PC-9 (cell line): ENCODE measurements around the gene TDO2. TPM values are rescaled to one million over a fixed set of nuclear protein-coding genes. Genes with fewer than 3 reads are reported as not detected.

ENCODE experiments used
- BruUV-seq: library from RNA; stranded (reverse); fragments of 400-500 nt; replicated peaks from 2 replicates; lab custom pipeline; 2021; lab: Mats Ljungman, UMichigan
- CTCF ChIA-PET: fragments of 300-600 bp; sonication (Branson Sonifier 250); formaldehyde crosslinking; loops from one replicate; lab custom pipeline; 2022; ENCODE audit warnings: antibody characterized with exemption; lab: Charles Lee
- POLR2A ChIA-PET: fragments of 300-600 bp; sonication (Branson Sonifier 250); formaldehyde crosslinking; loops from one replicate; lab custom pipeline; 2022; ENCODE audit warnings: antibody characterized with exemption; ENCODE audit not compliant: unreplicated experiment; lab: Charles Lee
- DNase-seq, 2 experiments: peaks; one replicate each; pipeline versions ENCODE4 v3.0.0 to v3.0.0-alpha.2; 2015 to 2022; ENCODE audit warnings: mixed read lengths in 1 of 2
- H2AFZ ChIP-seq: fragments of 200-600 bp; sonication (generic); 2 replicates; pipeline ENCODE4 v1.8.1; 2017; ENCODE audit warnings: antibody characterized with exemption
- H3F3A ChIP-seq: fragments of 200-600 bp; sonication (generic); 2 replicates; pipeline ENCODE4 v1.8.1; 2017; ENCODE audit warnings: antibody characterized with exemption, mild to moderate bottlenecking, low read depth; ENCODE audit not compliant: insufficient read depth
- H3K27ac ChIP-seq: fragments of 200-600 bp; sonication (generic); 2 replicates; pipeline ENCODE4 v1.6.1; 2016; ENCODE audit warnings: mixed run types
- H3K27me3 ChIP-seq: fragments of 200-600 bp; sonication (generic); 2 replicates; pipeline ENCODE4 v1.6.1; 2016; ENCODE audit warnings: low read depth, mixed run types; ENCODE audit not compliant: insufficient read depth
- H3K36me3 ChIP-seq: fragments of 200-600 bp; sonication (generic); 2 replicates; pipeline ENCODE4 v1.6.1; 2016; ENCODE audit warnings: low read depth, mixed run types
- H3K4me1 ChIP-seq: fragments of 200-600 bp; sonication (generic); replicated peaks from 2 replicates; pipeline ENCODE4 v1.6.1; 2016; ENCODE audit warnings: mixed run types; ENCODE audit not compliant: insufficient read depth
- H3K4me2 ChIP-seq: fragments of 200-600 bp; sonication (generic); 2 replicates; pipeline ENCODE4 v1.6.1; 2017; ENCODE audit warnings: mixed run types
- H3K4me3 ChIP-seq: fragments of 200-600 bp; sonication (generic); 2 replicates; pipeline ENCODE4 v1.6.1; 2016; ENCODE audit warnings: mixed run types
- H3K79me2 ChIP-seq: fragments of 200-600 bp; sonication (generic); 2 replicates; pipeline ENCODE4 v1.6.1; 2017; ENCODE audit warnings: low read depth, mixed run types
- H3K9me2 ChIP-seq: fragments of 200-600 bp; sonication (generic); 2 replicates; pipeline ENCODE4 v1.8.1; 2017; ENCODE audit warnings: mild to moderate bottlenecking; ENCODE audit not compliant: insufficient read depth
- H3K9me3 ChIP-seq: fragments of 200-600 bp; sonication (generic); 2 replicates; pipeline ENCODE4 v1.8.1; 2016; ENCODE audit warnings: low read depth; ENCODE audit not compliant: insufficient read depth
- H4K20me1 ChIP-seq: fragments of 200-600 bp; sonication (generic); 2 replicates; pipeline ENCODE4 v1.8.1; 2017; ENCODE audit not compliant: insufficient read depth
- CTCF ChIP-seq: fragments of 200-600 bp; sonication (generic); conservative IDR thresholded peaks from 2 replicates; pipeline ENCODE4 v1.6.1; 2017; ENCODE audit warnings: mixed run types, antibody characterized with exemption, mild to moderate bottlenecking, moderate library complexity
- EZH2 ChIP-seq: fragments of 200-600 bp; sonication (generic); IDR thresholded peaks from 2 replicates; pipeline ENCODE4 v1.8.0; 2017; ENCODE audit warnings: antibody characterized with exemption, low read depth
- intact Hi-C: fragments of 100-400 bp; cut with micrococcal nuclease; formaldehyde crosslinking; loops from one replicate; pipeline ENCODE4 v1.10.0; 2022; ENCODE audit not compliant: unreplicated experiment
- total RNA-seq: library from RNA; stranded (reverse); gene quantifications from 2 replicates; pipeline ENCODE4 v1.2.3, GENCODE V29; 2021

Gene TDO2
- total RNA-seq, 1 experiment from 2014 or later = 1.3 TPM

DNA sequence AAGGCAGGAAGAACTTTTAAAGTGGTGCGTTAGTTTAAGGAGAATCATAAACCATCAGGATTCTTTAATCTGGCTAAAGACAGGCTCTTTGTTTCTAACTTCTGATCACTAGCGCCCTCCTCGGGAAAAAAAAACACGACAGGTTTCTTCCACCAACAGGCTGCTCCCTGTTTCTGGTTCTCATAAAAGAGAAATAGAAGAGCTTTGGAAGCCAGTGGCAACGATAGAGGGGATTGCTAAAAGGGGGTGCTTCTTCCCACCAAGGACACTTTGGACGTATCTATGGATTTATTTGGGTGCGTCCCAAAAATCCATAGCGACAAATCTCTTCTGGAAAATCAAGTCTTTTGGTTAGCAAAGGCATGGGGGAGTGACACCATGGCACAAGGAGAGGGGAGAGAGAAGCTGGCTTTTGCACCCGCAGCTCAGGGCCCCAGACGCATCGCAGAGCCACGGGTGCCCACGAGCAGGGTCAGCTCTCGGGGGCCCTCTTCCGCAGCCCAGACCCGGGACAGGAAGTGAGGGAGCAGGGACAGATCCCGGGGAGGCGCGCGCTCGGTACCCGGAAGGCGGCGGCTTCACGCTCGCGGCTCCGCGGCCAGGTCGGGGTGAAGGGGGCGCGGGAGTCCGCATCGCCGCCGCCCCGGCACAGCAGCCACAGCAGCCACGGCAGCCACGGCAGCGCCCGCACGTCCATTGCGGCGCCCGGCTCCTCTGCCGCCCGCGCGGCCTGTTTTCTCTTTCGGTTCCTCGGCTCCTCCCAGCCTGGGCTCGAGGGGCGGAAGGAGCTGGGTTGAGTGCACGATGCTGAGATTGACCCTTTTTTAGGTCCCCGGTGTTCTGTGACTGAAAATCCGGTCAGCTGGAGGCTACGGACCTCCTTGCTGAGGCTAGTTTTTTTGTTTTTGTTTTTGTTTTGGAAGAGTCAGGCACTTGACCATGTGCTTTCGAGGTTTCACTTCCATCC lies 49.9 kb downstream of the TDO2 start, which contains the start of gene CTSO:
Gene CTSO (minus strand): TSS at position 716 of the 967 bp plus-strand sequence. CDS start 19 bp downstream, at position 697.
- no peaks in the 10 kb centered on the region for H3K9me3 ChIP-seq
- TSS peak; percentile 91 for BruUV-seq
- peaks cover 4% of the 10 kb centered on the region; the same call in 1 of the 2 replicates for H3F3A ChIP-seq
- peak within 1 kb of the TSS; percentile 98 for H2AFZ ChIP-seq
- no peaks in the 10 kb centered on the region for H3K4me1 ChIP-seq
- ChIA-PET POLR2A (interaction anchor here (0.5 to 0.7 kb wide), 3 partner anchors 225 to 550 kb away, joined by 3 to 4 read pairs (median 4); no protein-coding TSS in a partner anchor), CTCF (interaction anchor here (0.6 to 1.2 kb wide), 8 partner anchors 9 to 1018 kb away, joined by 3 to 5 read pairs (median 3); no protein-coding TSS in a partner anchor)
- H3K27me3 ChIP-seq = no peaks in the 10 kb centered on the region
- intact Hi-C loops = loop anchor here (1.0 to 10.0 kb wide), 5 partner anchors 144 to 1149 kb away; partner anchors contain the start of gene PDGFC
- peak; percentile 44 to 63 for DNase-seq
- TF ChIP-seq EZH2 (no peak), CTCF (peak; percentile 71)
- no peaks in the 10 kb centered on the region for H3K79me2 ChIP-seq
- H3K36me3 ChIP-seq = no peaks in the 10 kb centered on the region
- H3K27ac ChIP-seq = peak within 1 kb of the TSS; percentile 55
- peak within 1 kb of the TSS; percentile 80 for H3K4me2 ChIP-seq
- no peaks in the 10 kb centered on the region for H4K20me1 ChIP-seq
- peak within 1 kb of the TSS; percentile 75 for H3K4me3 ChIP-seq
- no peaks in the 10 kb centered on the region for H3K9me2 ChIP-seq

DNA sequence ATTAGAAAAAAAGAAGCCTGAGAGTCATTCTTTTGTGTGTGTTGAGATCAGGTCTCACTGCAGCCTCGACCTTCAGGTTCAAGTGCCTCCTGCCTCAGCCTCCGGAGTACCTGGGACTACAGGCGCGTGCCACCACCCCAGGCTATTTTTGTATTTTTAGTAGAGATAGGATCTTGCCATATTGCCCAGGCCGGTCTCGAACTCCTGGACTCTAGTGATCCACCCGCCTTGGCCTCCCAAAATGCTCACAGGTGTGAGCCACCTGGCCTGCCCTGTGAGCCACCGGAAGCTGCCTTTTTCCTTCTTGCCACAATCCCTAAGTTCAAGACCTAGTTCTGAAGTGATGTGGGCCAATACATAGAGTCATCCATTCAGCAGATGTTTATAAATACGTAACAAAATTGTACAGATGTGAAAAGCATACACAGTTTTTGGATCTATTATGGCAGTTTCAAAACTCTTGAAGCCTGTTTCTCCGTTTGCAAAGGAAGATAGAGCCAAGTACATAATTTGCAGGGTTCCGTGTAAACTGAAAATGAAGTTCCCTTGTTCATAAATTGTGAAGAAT lies 50.7 kb downstream of the TDO2 start:
- no peaks in the 10 kb centered on the region for H3K79me2 ChIP-seq
- ChIA-PET CTCF (interaction anchor here (0.6 to 1.2 kb wide), 4 partner anchors 144 to 1017 kb away, joined by 3 to 4 read pairs (median 3); no protein-coding TSS in a partner anchor), POLR2A (interaction anchor here (0.6 to 0.7 kb wide), 2 partner anchors 224 to 393 kb away, joined by 4 read pairs; no protein-coding TSS in a partner anchor)

More for the DNA sequence above, 50.7 kb downstream of the TDO2 start:
- H3F3A ChIP-seq = peaks cover 4% of the 10 kb centered on the region; the same call in 1 of the 2 replicates
- H4K20me1 ChIP-seq = no peaks in the 10 kb centered on the region
- peak overlapping the region; percentile 98 for H2AFZ ChIP-seq
- DNase-seq = no peak
- peak overlapping the region; percentile 75 for H3K4me3 ChIP-seq
- no peaks in the 10 kb centered on the region for H3K9me2 ChIP-seq
- H3K36me3 ChIP-seq = no peaks in the 10 kb centered on the region
- intact Hi-C loops = loop anchor here (10.0 kb wide), 2 partner anchors 1021 to 1149 kb away; partner anchors contain the start of gene PDGFC
- no TSS peak for BruUV-seq
- H3K9me3 ChIP-seq = no peaks in the 10 kb centered on the region
- no peaks in the 10 kb centered on the region for H3K4me1 ChIP-seq
- TF ChIP-seq EZH2 (no peak), CTCF (no peak)
- no peaks in the 10 kb centered on the region for H3K27me3 ChIP-seq
- peak overlapping the region; percentile 80 for H3K4me2 ChIP-seq
- peak overlapping the region; percentile 55 for H3K27ac ChIP-seq
